Tibial nerve (tissue), 4 donors: ENCODE data around the gene CDK5.

Experiments
- EP300 ChIP-seq, 2 donors: sonication (generic); formaldehyde crosslinking; IDR thresholded peaks; one replicate each; pipeline ENCODE4 v1.6.1; 2017; ENCODE audit warnings: antibody characterized with exemption in 2 of 2, mild to moderate bottlenecking in 1 of 2
- POLR2A ChIP-seq, 2 donors: fragments of 450-650 bp; IDR thresholded peaks; one replicate each; pipeline ENCODE4 v1.6.1; 2017; ENCODE audit warnings: antibody characterized with exemption in 2 of 2, mild to moderate bottlenecking in 2 of 2, moderate library complexity in 2 of 2
- TF ChIP-seq, protein P1 (sequence below), 5 experiments: fragments of 200-600 bp in 3 of 5; fragments of 450-650 bp in 2 of 5; sonication (generic) in 3 of 5; IDR thresholded peaks; one replicate each; pipeline ENCODE4 v1.5.1; 2016 to 2019; ENCODE audit warnings: antibody characterized with exemption in 5 of 5, mild to moderate bottlenecking in 3 of 5, moderate library complexity in 2 of 5

- TF ChIP-seq, protein P1, sequence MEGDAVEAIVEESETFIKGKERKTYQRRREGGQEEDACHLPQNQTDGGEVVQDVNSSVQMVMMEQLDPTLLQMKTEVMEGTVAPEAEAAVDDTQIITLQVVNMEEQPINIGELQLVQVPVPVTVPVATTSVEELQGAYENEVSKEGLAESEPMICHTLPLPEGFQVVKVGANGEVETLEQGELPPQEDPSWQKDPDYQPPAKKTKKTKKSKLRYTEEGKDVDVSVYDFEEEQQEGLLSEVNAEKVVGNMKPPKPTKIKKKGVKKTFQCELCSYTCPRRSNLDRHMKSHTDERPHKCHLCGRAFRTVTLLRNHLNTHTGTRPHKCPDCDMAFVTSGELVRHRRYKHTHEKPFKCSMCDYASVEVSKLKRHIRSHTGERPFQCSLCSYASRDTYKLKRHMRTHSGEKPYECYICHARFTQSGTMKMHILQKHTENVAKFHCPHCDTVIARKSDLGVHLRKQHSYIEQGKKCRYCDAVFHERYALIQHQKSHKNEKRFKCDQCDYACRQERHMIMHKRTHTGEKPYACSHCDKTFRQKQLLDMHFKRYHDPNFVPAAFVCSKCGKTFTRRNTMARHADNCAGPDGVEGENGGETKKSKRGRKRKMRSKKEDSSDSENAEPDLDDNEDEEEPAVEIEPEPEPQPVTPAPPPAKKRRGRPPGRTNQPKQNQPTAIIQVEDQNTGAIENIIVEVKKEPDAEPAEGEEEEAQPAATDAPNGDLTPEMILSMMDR (IDR thresholded peaks at IDR 0.05), result no peak
- no peak for TF ChIP-seq POLR2A (IDR thresholded peaks at IDR 0.05)
- no peak for TF ChIP-seq EP300 (IDR thresholded peaks at IDR 0.05)
Observed at GRCh38 chr7:151062111-151062398, 4.4 kb upstream of the CDK5 start.
